K562 (cell line): ENCODE measurements around the gene CHRDL2. TPM values are rescaled to one million over a fixed set of nuclear protein-coding genes. Genes with fewer than 3 reads are reported as not detected.

Source experiments
- ATAC-seq: fragments of 200-7000 bp; cut with Tn5 transposase; 3 replicates; pipeline ENCODE4 v1.9.1; 2020; ENCODE audit warnings: moderate library complexity
- BruUV-seq: library from RNA; stranded (reverse); fragments of 400-500 nt; replicated peaks from 2 replicates; lab custom pipeline; 2021; lab: Mats Ljungman, UMichigan
- CTCF ChIA-PET: fragments of 300-600 bp; formaldehyde crosslinking; extraction: SDS; loops from one replicate; lab custom pipeline; 2021; ENCODE audit warnings: low intra/inter-chr PET ratio; lab: Yijun Ruan, JAX
- POLR2A ChIA-PET: fragments of 300-600, 350-650 bp; sonication (Branson Sonifier 250); formaldehyde crosslinking; extraction: SDS; loops from one replicate; lab custom pipeline; 2021; ENCODE audit warnings: antibody characterized with exemption, inconsistent platforms; lab: Yijun Ruan, JAX
- DNase-seq, 4 experiments: peaks; one replicate each; pipeline versions ENCODE4 v3.0.0 to v3.0.0-alpha.2; 2011 to 2018; ENCODE audit warnings: low spot score in 3 of 4, mixed read lengths in 3 of 4; ENCODE audit errors: extremely low read depth in 1 of 4
- FAIRE-seq: peaks from 2 replicates; lab custom pipeline; 2011; peaks lifted over from hg19 to GRCh38; lab: Jason Lieb, UNC
- H2AFZ ChIP-seq: 2 replicates; pipeline ENCODE4 v1.6.0; 2011; ENCODE audit warnings: low read depth, low read length, control low read depth, inconsistent platforms
- H3K27ac ChIP-seq: fragments of 200-600 bp; 3 replicates; pipeline ENCODE4 v1.8.0; 2011; ENCODE audit warnings: low read depth, mild to moderate bottlenecking, control low read depth, inconsistent platforms, low read length, moderate library complexity, mixed read lengths; ENCODE audit errors: extremely low read depth
- H3K27me3 ChIP-seq, 2 experiments: fragments of 300-600 bp in 1 of 2; 2 replicates in 1 of 2; 3 replicates in 1 of 2; pipeline versions ENCODE4 v1.6.0 to v1.8.0; 2011; ENCODE audit warnings: inconsistent platforms in 2 of 2, low read length in 2 of 2, mild to moderate bottlenecking in 1 of 2, mixed read lengths in 1 of 2, moderate library complexity in 1 of 2; ENCODE audit not compliant: control insufficient read depth in 2 of 2, insufficient read depth in 2 of 2
- H3K36me3 ChIP-seq: fragments of 300-600 bp; 3 replicates; pipeline ENCODE4 v1.8.0; 2011; ENCODE audit warnings: mild to moderate bottlenecking, low read length, inconsistent platforms; ENCODE audit not compliant: control insufficient read depth, insufficient read depth
- H3K4me1 ChIP-seq, 2 experiments: fragments of 200-600 bp in 1 of 2; replicated peaks in 1 of 2; 2 replicates in 1 of 2; 3 replicates in 1 of 2; pipeline versions ENCODE4 v1.5.1 to v1.8.0; 2011; ENCODE audit warnings: inconsistent platforms in 2 of 2, low read length in 2 of 2, mild to moderate bottlenecking in 1 of 2, mixed read lengths in 1 of 2, moderate library complexity in 1 of 2; ENCODE audit not compliant: control insufficient read depth in 2 of 2, insufficient read depth in 2 of 2
- H3K4me2 ChIP-seq: 2 replicates; pipeline ENCODE4 v1.6.1; 2011; ENCODE audit warnings: low read length, control low read depth, inconsistent platforms, mixed read lengths; ENCODE audit not compliant: insufficient read depth
- H3K4me3 ChIP-seq: fragments of 200-600 bp; sonication (generic), shearing (Covaris generic); 2 replicates; pipeline ENCODE4 v1.5.1; 2016; ENCODE audit warnings: control low read depth, inconsistent platforms
- H3K79me2 ChIP-seq: fragments of 200-600 bp; 3 replicates; pipeline ENCODE4 v1.8.0; 2011; ENCODE audit warnings: low read length, inconsistent platforms; ENCODE audit not compliant: control insufficient read depth, insufficient read depth
- H3K9ac ChIP-seq, 2 experiments: 2 replicates each; pipeline versions ENCODE4 v1.6.0 to v1.6.1; 2011; ENCODE audit warnings: low read depth in 2 of 2, low read length in 2 of 2, control low read depth in 1 of 2, inconsistent platforms in 1 of 2, mild to moderate bottlenecking in 1 of 2, mixed read lengths in 1 of 2; ENCODE audit not compliant: insufficient read depth in 1 of 2
- H3K9me1 ChIP-seq: one replicate; pipeline ENCODE4 v1.6.0; 2011; ENCODE audit warnings: inconsistent platforms, mild to moderate bottlenecking, low read length, moderate library complexity; ENCODE audit not compliant: control insufficient read depth, insufficient read depth
- H3K9me3 ChIP-seq: replicated peaks from 2 replicates; pipeline ENCODE4 v1.5.1; 2011; ENCODE audit warnings: low read depth, low read length, inconsistent platforms; ENCODE audit not compliant: control insufficient read depth, insufficient read depth
- H4K20me1 ChIP-seq: replicated peaks from 2 replicates; pipeline ENCODE4 v1.6.1; 2011; ENCODE audit warnings: low read length, inconsistent platforms, mixed read lengths; ENCODE audit not compliant: control insufficient read depth, insufficient read depth
- HES1 ChIP-seq: fragments of 450-650 bp; IDR thresholded peaks from 2 replicates; pipeline ENCODE4 v1.6.1; 2016; ENCODE audit warnings: low read depth, mild to moderate bottlenecking, moderate library complexity
- MCM2 ChIP-seq: fragments of 450-650 bp; IDR thresholded peaks from 2 replicates; pipeline ENCODE4 v1.6.1; 2017; ENCODE audit warnings: low read depth, mild to moderate bottlenecking
- NFE2 ChIP-seq: IDR thresholded peaks from 2 replicates; pipeline ENCODE4 v1.6.1; 2014; ENCODE audit warnings: antibody characterized with exemption, low read depth
- SIN3B ChIP-seq: fragments of 450-650 bp; IDR thresholded peaks from 2 replicates; pipeline ENCODE4 v1.6.1; 2017; ENCODE audit warnings: low read depth, mild to moderate bottlenecking, moderate library complexity
- TCF7 ChIP-seq: sonication (generic); IDR thresholded peaks from 2 replicates; pipeline ENCODE4 v1.6.1; 2016; ENCODE audit warnings: antibody characterized with exemption, borderline replicate concordance
- ZNF766 ChIP-seq: fragments of 200-800 bp; sonication (Bioruptor generic); conservative IDR thresholded peaks from 2 replicates; pipeline ENCODE4 v1.6.1; 2016; ENCODE audit warnings: missing genetic modification characterization, missing compliant biosample characterization
- WGBS: fragments of 100-300 bp; shearing (Covaris generic); methylation state at CpG from one replicate; pipeline ENCODE4 v1.1.6; 2016; ENCODE audit warnings: low coverage, mixed read lengths; ENCODE audit not compliant: insufficient coverage; ENCODE audit errors: missing lambda C conversion rate; 5-methylcytosine and 5-hydroxymethylcytosine counted together
- in situ Hi-C: fragments of 300-500 bp; cut with MboI; formaldehyde crosslinking; loops from 4 replicates; pipeline ENCODE4 v1.15.0; 2018; ENCODE audit warnings: inconsistent platforms, mixed read lengths
- intact Hi-C: fragments of 100-400 bp; cut with micrococcal nuclease; formaldehyde crosslinking; loops from 2 replicates; pipeline ENCODE4 v1.14.2; 2022
- polyA plus RNA-seq, 8 experiments: library from polyadenylated mRNA; depleted of rRNA in 4 of 8; stranded (reverse) in 5 of 8; unstranded in 3 of 8; fragments of >200 nt; fragmentation: Nextera tagmentation in 2 of 8; fragmentation: Illumina TruSeq in 1 of 8; extraction: Ambion mirVana in 2 of 8; extraction: Trizol in 1 of 8; gene quantifications; 2 replicates each; pipeline versions ENCODE4 v1.2.1 to v1.2.3, GENCODE V29; 2011 to 2014; ENCODE audit warnings: inconsistent platforms in 1 of 8, missing spikeins in 1 of 8
- total RNA-seq, 7 experiments: library from RNA; depleted of rRNA in 6 of 7; stranded (reverse); fragments of >200 nt in 6 of 7; fragmentation: Illumina TruSeq in 2 of 7; extraction: Trizol in 2 of 7; gene quantifications; 2 replicates each; pipeline versions ENCODE4 v1.2.1 to v1.2.3, GENCODE V29; 2011 to 2021; ENCODE audit warnings: low replicate concordance in 1 of 7

The CHRDL2 gene
- total and polyA plus RNA-seq, 9 of the 15 experiments (the other 6 are each of a cell fraction or from before 2014, with no cell fraction given) = not detected

DNA sequence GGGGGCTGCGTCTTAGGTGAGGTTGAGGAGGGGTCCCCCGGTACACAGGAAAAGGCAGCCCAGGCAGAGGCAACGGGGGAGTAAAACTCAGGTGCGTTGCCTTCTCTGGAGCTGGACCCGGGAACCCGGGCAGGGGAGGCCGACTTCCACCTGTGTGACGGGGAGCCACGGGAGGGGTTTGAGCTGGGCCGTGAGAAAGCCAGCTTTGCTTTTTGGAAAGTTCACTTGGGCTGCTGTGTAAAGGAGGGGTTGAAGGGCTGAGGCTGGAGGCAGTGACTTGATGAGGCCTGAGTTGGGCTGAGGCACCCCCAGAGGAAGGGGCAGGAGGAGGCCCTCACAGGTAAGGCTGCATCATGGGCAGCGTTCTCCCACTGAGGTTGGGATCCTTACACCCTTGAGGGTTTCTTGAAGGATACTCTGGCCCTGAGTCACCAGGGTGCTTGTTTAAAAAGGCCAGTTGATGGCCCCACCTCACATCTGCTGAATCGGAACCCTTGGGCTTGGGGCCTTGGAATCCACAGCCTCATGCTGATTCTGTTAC is 47.2 kb downstream of the CHRDL2 start:
- no peak for DNase-seq
- Histone ChIP-seq H2AFZ (no peak overlapping the region), H3K4me1 (peaks cover 1 to 10% of the 10 kb centered on the region in 2 experiments; a peak in 4 of 5 replicates), H3K79me2 (no peaks in the 10 kb centered on the region), H3K9ac (no peak overlapping the region), H3K9me3 (no peaks in the 10 kb centered on the region), H3K27me3 (no peaks in the 10 kb centered on the region)
- intact Hi-C loops (no loop called here), in situ Hi-C loops (no loop called here)
- CTCF ChIA-PET = no interaction called here
- TF ChIP-seq SIN3B (no peak), ZNF766 (no peak), MCM2 (no peak), HES1 (no peak), NFE2 (no peak), TCF7 (no peak)
- TF ChIP-seq, all 486 proteins: peak for 0
- Histone ChIP-seq H3K4me3 (no peak overlapping the region), H3K27ac (no peak overlapping the region), H3K9me1 (no peaks in the 10 kb centered on the region), H3K36me3 (no peaks in the 10 kb centered on the region), H4K20me1 (no peaks in the 10 kb centered on the region), H3K4me2 (no peak overlapping the region)
- ATAC-seq = no peak
- 56% methylated on average over 12 of the region's 12 CpGs for WGBS
- POLR2A ChIA-PET = interaction anchor here (0.6 kb wide), 1 partner anchor 162 kb away, joined by 3 read pairs; no protein-coding TSS in a partner anchor
- BruUV-seq = no TSS peak
- FAIRE-seq = no peak
